ENCODE data around the gene SETD5.

The SETD5 gene

DNA sequence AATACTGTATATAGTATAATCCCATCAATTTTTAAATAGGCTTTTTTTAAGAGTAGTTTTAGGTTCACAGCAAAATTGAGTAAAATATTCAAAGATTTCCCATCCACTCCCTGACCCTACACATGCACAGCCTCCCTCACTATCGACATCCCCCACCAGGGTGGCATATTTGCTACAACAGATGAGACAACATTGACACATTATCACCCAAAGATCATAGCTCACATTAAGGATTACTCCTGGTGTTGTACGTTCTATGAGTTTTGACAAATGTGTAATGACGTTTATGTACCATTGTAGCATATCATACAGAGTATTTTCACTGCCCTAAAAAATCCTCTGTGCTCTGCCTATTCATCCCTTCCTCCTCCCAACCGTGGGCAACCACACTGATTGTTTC, 116.9 kb downstream of the SETD5 start:
- Histone ChIP-seq H3K27ac (no peak overlapping the region), H3K36me3 (ENCODE audit: insufficient read depth, low read length) (no peaks in the 10 kb centered on the region), H3K9me3 (ENCODE audit: low read depth, low read length) (no peaks in the 10 kb centered on the region), H3K4me3 (no peak overlapping the region), H3K9ac (ENCODE audit: insufficient read length) (no peak overlapping the region)
- TF ChIP-seq FOXP2 (optimal IDR thresholded peaks at IDR 0.05; ENCODE audit: control extremely low read depth, extremely low read length, insufficient read depth) (no peak), POLR2AphosphoS5 (IDR thresholded peaks at IDR 0.05; ENCODE audit: borderline replicate concordance, low read depth, low read length) (no peak), EZH2 (IDR thresholded peaks at IDR 0.05) (no peak)
- DNase-seq (ENCODE audit: low read depth, low spot score), result no peak

DNA sequence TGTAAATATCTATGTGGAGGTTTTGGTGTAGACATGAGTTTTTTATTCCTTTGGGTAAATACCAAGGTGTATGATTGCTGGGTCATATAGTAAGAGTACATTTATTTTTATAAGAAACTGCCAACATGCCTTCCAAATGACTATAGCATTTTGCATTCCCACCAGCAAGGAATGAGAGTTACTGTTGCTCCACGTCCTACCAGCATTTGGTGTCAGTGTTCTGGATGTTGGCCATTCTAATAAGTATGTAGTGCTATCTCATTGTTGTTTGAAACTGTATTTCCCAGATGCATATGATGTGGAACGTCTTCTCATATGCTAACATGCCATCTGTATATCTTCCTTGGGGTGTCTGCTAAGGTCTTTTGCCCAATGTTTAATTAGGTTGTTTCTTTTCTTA, 117.5 kb downstream of the SETD5 start:
- TF ChIP-seq FOXP2 (optimal IDR thresholded peaks at IDR 0.05; ENCODE audit: control extremely low read depth, extremely low read length, insufficient read depth), result no peak
- TF ChIP-seq POLR2AphosphoS5 (IDR thresholded peaks at IDR 0.05; ENCODE audit: borderline replicate concordance, low read depth, low read length), result no peak
- no peak for TF ChIP-seq EZH2 (IDR thresholded peaks at IDR 0.05)
- DNase-seq (ENCODE audit: low read depth, low spot score), result no peak
- H3K9ac ChIP-seq (ENCODE audit: insufficient read length), result no peak overlapping the region
- H3K36me3 ChIP-seq (ENCODE audit: insufficient read depth, low read length), result no peaks in the 10 kb centered on the region
- no peaks in the 10 kb centered on the region for H3K9me3 ChIP-seq (ENCODE audit: low read depth, low read length)
- H3K27ac ChIP-seq, result no peak overlapping the region
- H3K4me3 ChIP-seq, result no peak overlapping the region

DNA sequence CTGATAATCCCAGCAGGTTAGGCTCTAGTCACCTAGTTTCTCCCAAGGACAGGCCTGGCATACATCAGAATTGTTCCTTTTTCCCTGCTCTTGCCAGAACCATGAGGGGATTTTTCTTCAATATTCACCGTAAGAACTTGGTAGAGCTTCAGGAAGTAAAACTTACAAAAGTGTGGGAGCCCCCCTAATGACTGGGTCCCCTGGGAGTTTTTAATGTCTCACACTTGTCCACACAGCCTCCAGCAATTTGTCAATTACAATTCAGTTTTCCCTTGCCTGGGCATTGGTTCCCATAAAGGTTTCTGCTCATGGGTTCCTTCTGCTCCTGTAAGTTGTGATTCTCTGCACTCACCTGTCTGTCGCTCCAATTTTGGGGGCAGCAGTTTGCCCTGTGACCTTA, 127.7 kb downstream of the SETD5 start:
- TF ChIP-seq EZH2 (IDR thresholded peaks at IDR 0.05), result no peak
- Histone ChIP-seq H3K9ac (ENCODE audit: insufficient read length) (no peak overlapping the region), H3K4me3 (no peak overlapping the region), H3K27ac (no peak overlapping the region), H3K9me3 (ENCODE audit: low read depth, low read length) (no peaks in the 10 kb centered on the region), H3K36me3 (ENCODE audit: insufficient read depth, low read length) (no peaks in the 10 kb centered on the region)
- DNase-seq (ENCODE audit: low read depth, low spot score), result no peak

All from SK-N-MC (cell line).